K562 (cell line): ENCODE results near the gene LARP4B. TPM values are rescaled to one million over a fixed set of nuclear protein-coding genes. Genes with fewer than 3 reads are reported as not detected.

Source experiments
- ATAC-seq: fragments of 200-7000 bp; cut with Tn5 transposase; 3 replicates; pipeline ENCODE4 v1.9.1; 2020; ENCODE audit warnings: moderate library complexity
- BruUV-seq: library from RNA; stranded (reverse); fragments of 400-500 nt; replicated peaks from 2 replicates; lab custom pipeline; 2021; lab: Mats Ljungman, UMichigan
- CTCF ChIA-PET: fragments of 300-600 bp; formaldehyde crosslinking; extraction: SDS; loops from one replicate; lab custom pipeline; 2021; ENCODE audit warnings: low intra/inter-chr PET ratio; lab: Yijun Ruan, JAX
- POLR2A ChIA-PET: fragments of 300-600, 350-650 bp; sonication (Branson Sonifier 250); formaldehyde crosslinking; extraction: SDS; loops from one replicate; lab custom pipeline; 2021; ENCODE audit warnings: antibody characterized with exemption, inconsistent platforms; lab: Yijun Ruan, JAX
- DNase-seq, 4 experiments: peaks; one replicate each; pipeline versions ENCODE4 v3.0.0 to v3.0.0-alpha.2; 2011 to 2018; ENCODE audit warnings: low spot score in 3 of 4, mixed read lengths in 3 of 4; ENCODE audit errors: extremely low read depth in 1 of 4
- FAIRE-seq: peaks from 2 replicates; lab custom pipeline; 2011; peaks lifted over from hg19 to GRCh38; lab: Jason Lieb, UNC
- H2AFZ ChIP-seq: 2 replicates; pipeline ENCODE4 v1.6.0; 2011; ENCODE audit warnings: low read depth, low read length, control low read depth, inconsistent platforms
- H3K27ac ChIP-seq: fragments of 200-600 bp; 3 replicates; pipeline ENCODE4 v1.8.0; 2011; ENCODE audit warnings: low read depth, mild to moderate bottlenecking, control low read depth, inconsistent platforms, low read length, moderate library complexity, mixed read lengths; ENCODE audit errors: extremely low read depth
- H3K27me3 ChIP-seq, 2 experiments: fragments of 300-600 bp in 1 of 2; 2 replicates in 1 of 2; 3 replicates in 1 of 2; pipeline versions ENCODE4 v1.6.0 to v1.8.0; 2011; ENCODE audit warnings: inconsistent platforms in 2 of 2, low read length in 2 of 2, mild to moderate bottlenecking in 1 of 2, mixed read lengths in 1 of 2, moderate library complexity in 1 of 2; ENCODE audit not compliant: control insufficient read depth in 2 of 2, insufficient read depth in 2 of 2
- H3K36me3 ChIP-seq: fragments of 300-600 bp; 3 replicates; pipeline ENCODE4 v1.8.0; 2011; ENCODE audit warnings: mild to moderate bottlenecking, low read length, inconsistent platforms; ENCODE audit not compliant: control insufficient read depth, insufficient read depth
- H3K4me1 ChIP-seq, 2 experiments: fragments of 200-600 bp in 1 of 2; replicated peaks in 1 of 2; 2 replicates in 1 of 2; 3 replicates in 1 of 2; pipeline versions ENCODE4 v1.5.1 to v1.8.0; 2011; ENCODE audit warnings: inconsistent platforms in 2 of 2, low read length in 2 of 2, mild to moderate bottlenecking in 1 of 2, mixed read lengths in 1 of 2, moderate library complexity in 1 of 2; ENCODE audit not compliant: control insufficient read depth in 2 of 2, insufficient read depth in 2 of 2
- H3K4me2 ChIP-seq: 2 replicates; pipeline ENCODE4 v1.6.1; 2011; ENCODE audit warnings: low read length, control low read depth, inconsistent platforms, mixed read lengths; ENCODE audit not compliant: insufficient read depth
- H3K4me3 ChIP-seq: fragments of 200-600 bp; sonication (generic), shearing (Covaris generic); 2 replicates; pipeline ENCODE4 v1.5.1; 2016; ENCODE audit warnings: control low read depth, inconsistent platforms
- H3K79me2 ChIP-seq: fragments of 200-600 bp; 3 replicates; pipeline ENCODE4 v1.8.0; 2011; ENCODE audit warnings: low read length, inconsistent platforms; ENCODE audit not compliant: control insufficient read depth, insufficient read depth
- H3K9ac ChIP-seq, 2 experiments: 2 replicates each; pipeline versions ENCODE4 v1.6.0 to v1.6.1; 2011; ENCODE audit warnings: low read depth in 2 of 2, low read length in 2 of 2, control low read depth in 1 of 2, inconsistent platforms in 1 of 2, mild to moderate bottlenecking in 1 of 2, mixed read lengths in 1 of 2; ENCODE audit not compliant: insufficient read depth in 1 of 2
- H3K9me1 ChIP-seq: one replicate; pipeline ENCODE4 v1.6.0; 2011; ENCODE audit warnings: inconsistent platforms, mild to moderate bottlenecking, low read length, moderate library complexity; ENCODE audit not compliant: control insufficient read depth, insufficient read depth
- H3K9me3 ChIP-seq: replicated peaks from 2 replicates; pipeline ENCODE4 v1.5.1; 2011; ENCODE audit warnings: low read depth, low read length, inconsistent platforms; ENCODE audit not compliant: control insufficient read depth, insufficient read depth
- H4K20me1 ChIP-seq: replicated peaks from 2 replicates; pipeline ENCODE4 v1.6.1; 2011; ENCODE audit warnings: low read length, inconsistent platforms, mixed read lengths; ENCODE audit not compliant: control insufficient read depth, insufficient read depth
- ATF3 ChIP-seq, 2 experiments: fragments of 450-650 bp in 1 of 2; sonication (generic) in 1 of 2; formaldehyde crosslinking in 1 of 2; IDR thresholded peaks in 1 of 2; conservative IDR thresholded peaks in 1 of 2; 2 replicates each; pipeline versions ENCODE4 v1.6.1 to v1.8.1; 2016 to 2023; ENCODE audit warnings: mild to moderate bottlenecking in 2 of 2, moderate library complexity in 2 of 2, inconsistent platforms in 1 of 2, missing genetic modification reagents in 1 of 2
- CGGBP1 ChIP-seq: fragments of 250-450 bp; sonication (Bioruptor Pico); IDR thresholded peaks from 2 replicates; pipeline ENCODE4 v1.9.0; 2021; ENCODE audit warnings: mild to moderate bottlenecking
- ILK ChIP-seq: fragments of 450-650 bp; IDR thresholded peaks from 2 replicates; pipeline ENCODE4 v1.6.1; 2016; ENCODE audit warnings: missing genetic modification characterization, low read depth, mild to moderate bottlenecking, missing compliant biosample characterization, moderate library complexity, borderline replicate concordance
- KHSRP ChIP-seq: fragments of 450-650 bp; IDR thresholded peaks from 2 replicates; pipeline ENCODE4 v1.6.1; 2017
- TAL1 ChIP-seq: fragments of 450-650 bp; IDR thresholded peaks from 2 replicates; pipeline ENCODE4 v1.6.1; 2016; ENCODE audit warnings: mild to moderate bottlenecking
- THRAP3 ChIP-seq: fragments of 450-650 bp; IDR thresholded peaks from 2 replicates; pipeline ENCODE4 v1.6.1; 2016; ENCODE audit warnings: mild to moderate bottlenecking, inconsistent platforms, borderline replicate concordance
- ZNF140 ChIP-seq: fragments of 250-450 bp; sonication (Bioruptor Pico); IDR thresholded peaks from 2 replicates; pipeline ENCODE4 v1.8.0; 2021; ENCODE audit warnings: moderate library complexity, mild to moderate bottlenecking, inconsistent platforms
- ZNF592 ChIP-seq: fragments of 450-650 bp; IDR thresholded peaks from 2 replicates; pipeline ENCODE4 v1.6.1; 2017; ENCODE audit warnings: antibody characterized with exemption, mild to moderate bottlenecking
- ZNF75A ChIP-seq: fragments of 450-650 bp; formaldehyde crosslinking; IDR thresholded peaks from 2 replicates; pipeline ENCODE4 v1.4.0; 2020; ENCODE audit warnings: mild to moderate bottlenecking
- ZNF764 ChIP-seq: fragments of 250-450 bp; sonication (Bioruptor Pico); IDR thresholded peaks from 2 replicates; pipeline ENCODE4 v1.4.0; 2020; ENCODE audit warnings: low read depth, mild to moderate bottlenecking, moderate library complexity
- ZNF77 ChIP-seq: fragments of 250-450 bp; sonication (Bioruptor Pico); IDR thresholded peaks from 2 replicates; pipeline ENCODE4 v1.5.0; 2020
- ZNF79 ChIP-seq: fragments of 250-450 bp; sonication (Bioruptor Pico); IDR thresholded peaks from 2 replicates; pipeline ENCODE4 v1.4.0; 2020; ENCODE audit warnings: low read depth, mild to moderate bottlenecking, moderate library complexity
- WGBS: fragments of 100-300 bp; shearing (Covaris generic); methylation state at CpG from one replicate; pipeline ENCODE4 v1.1.6; 2016; ENCODE audit warnings: low coverage, mixed read lengths; ENCODE audit not compliant: insufficient coverage; ENCODE audit errors: missing lambda C conversion rate; 5-methylcytosine and 5-hydroxymethylcytosine counted together
- in situ Hi-C: fragments of 300-500 bp; cut with MboI; formaldehyde crosslinking; loops from 4 replicates; pipeline ENCODE4 v1.15.0; 2018; ENCODE audit warnings: inconsistent platforms, mixed read lengths
- intact Hi-C: fragments of 100-400 bp; cut with micrococcal nuclease; formaldehyde crosslinking; loops from 2 replicates; pipeline ENCODE4 v1.14.2; 2022
- polyA plus RNA-seq, 8 experiments: library from polyadenylated mRNA; depleted of rRNA in 4 of 8; stranded (reverse) in 5 of 8; unstranded in 3 of 8; fragments of >200 nt; fragmentation: Nextera tagmentation in 2 of 8; fragmentation: Illumina TruSeq in 1 of 8; extraction: Ambion mirVana in 2 of 8; extraction: Trizol in 1 of 8; gene quantifications; 2 replicates each; pipeline versions ENCODE4 v1.2.1 to v1.2.3, GENCODE V29; 2011 to 2014; ENCODE audit warnings: inconsistent platforms in 1 of 8, missing spikeins in 1 of 8
- total RNA-seq, 7 experiments: library from RNA; depleted of rRNA in 6 of 7; stranded (reverse); fragments of >200 nt in 6 of 7; fragmentation: Illumina TruSeq in 2 of 7; extraction: Trizol in 2 of 7; gene quantifications; 2 replicates each; pipeline versions ENCODE4 v1.2.1 to v1.2.3, GENCODE V29; 2011 to 2021; ENCODE audit warnings: low replicate concordance in 1 of 7

The LARP4B gene
- total and polyA plus RNA-seq, 9 of the 15 experiments (the other 6 are each of a cell fraction or from before 2014, with no cell fraction given), result 11.8 to 130 (median 42.6) TPM

- in situ Hi-C loops (loop anchor here (10.0 kb wide), 1 partner anchor 247 kb away; no protein-coding TSS in a partner anchor), intact Hi-C loops (no loop called here)
- ChIA-PET CTCF (no interaction called here), POLR2A (interaction anchor here (0.6 kb wide), 1 partner anchor 66 kb away, joined by 3 read pairs; no protein-coding TSS in a partner anchor)
- H3K27me3 ChIP-seq, result peaks cover 39 to 55% of the 10 kb centered on the region in 2 experiments
- no peaks in the 10 kb centered on the region for H3K79me2 ChIP-seq
- no peak overlapping the region for H3K27ac ChIP-seq
- no peaks in the 10 kb centered on the region; the same call in 1 of the 2 replicates for H3K9me3 ChIP-seq
- H3K9ac ChIP-seq, result no peak overlapping the region
- peaks cover 0 to 12% of the 10 kb centered on the region in 2 experiments; a peak in 2 of 5 replicates for H3K4me1 ChIP-seq
- H3K9me1 ChIP-seq, result no peaks in the 10 kb centered on the region
- no peaks in the 10 kb centered on the region for H3K36me3 ChIP-seq
- BruUV-seq, result no TSS peak
- ATAC-seq (no peak), FAIRE-seq (no peak), DNase-seq (no peak)
- no peak overlapping the region for H3K4me3 ChIP-seq
- WGBS, result 3% methylated on average over 8 of the region's 10 CpGs
- no peak overlapping the region for H3K4me2 ChIP-seq
- TF ChIP-seq ILK (no peak), ZNF140 (CRISPR knock-in tag) (no peak), ZNF592 (no peak), ZNF77 (no peak), ATF3 (IDR thresholded peaks at IDR 0.05) (no peak), ATF3 (CRISPR knock-in tag; conservative IDR thresholded peaks at IDR 0.05) (no peak), ZNF764 (CRISPR knock-in tag) (no peak), KHSRP (no peak), CGGBP1 (CRISPR knock-in tag) (no peak), TAL1 (no peak), THRAP3 (no peak), ZNF79 (CRISPR knock-in tag) (no peak), ZNF75A (CRISPR knock-in tag) (no peak)
- no peaks in the 10 kb centered on the region for H4K20me1 ChIP-seq
- no peak overlapping the region for H2AFZ ChIP-seq
Observed at GRCh38 chr10:771647-772046, 159.9 kb downstream of the LARP4B start.
